Naive thymus-derived CD8-positive, alpha-beta T cell (primary cell): ENCODE measurements around the gene MOV10L1. TPM values are rescaled to one million over a fixed set of nuclear protein-coding genes. Genes with fewer than 3 reads are reported as not detected.
"Not testable (repeated sequence)": the region's sequence is repeated elsewhere in the genome, so short reads cannot be mapped to it uniquely, and the experiment has no call there.

ENCODE experiments used
- ATAC-seq, 2 donors: fragments of 150-1000 bp; cut with Tn5 transposase in 1 of 2; sonication (Bioruptor Pico), chemical (Tn5 transposase) in 1 of 2; 1 replicate in 1 of 2; 2 replicates in 1 of 2; pipeline ENCODE4 v1.10.0; 2021; ENCODE audit warnings: mild to moderate bottlenecking in 2 of 2, moderate library complexity in 2 of 2
- POLR2A ChIA-PET: fragments of 350-600 bp; sonication (Branson Sonifier 250); formaldehyde crosslinking; loops from one replicate; lab custom pipeline; 2021; ENCODE audit warnings: antibody characterized with exemption; lab: Charles Lee
- DNase-seq, 10 donors: peaks; one replicate each; pipeline versions ENCODE4 v3.0.0 to v3.0.0-alpha.2; 2020 to 2022
- H3K27ac Mint-ChIP-seq, 10 donors: one replicate each; pipeline ENCODE4 v1.8.0; 2020 to 2022; ENCODE audit warnings: mild to moderate bottlenecking in 10 of 10, mixed read lengths in 10 of 10, moderate library complexity in 4 of 10, inconsistent platforms in 1 of 10
- H3K27me3 Mint-ChIP-seq, 5 donors: one replicate each; pipeline ENCODE4 v1.8.0; 2021 to 2022; ENCODE audit warnings: mixed read lengths in 5 of 5
- H3K36me3 Mint-ChIP-seq, 3 donors: one replicate each; pipeline ENCODE4 v1.8.0; 2020 to 2022; ENCODE audit warnings: mixed read lengths in 3 of 3, mild to moderate bottlenecking in 2 of 3, inconsistent platforms in 1 of 3
- H3K4me1 Mint-ChIP-seq, 4 donors: one replicate each; pipeline ENCODE4 v1.8.0; 2021 to 2022; ENCODE audit warnings: mixed read lengths in 4 of 4
- H3K4me3 Mint-ChIP-seq, 10 donors: one replicate each; pipeline ENCODE4 v1.8.0; 2020 to 2022; ENCODE audit warnings: mild to moderate bottlenecking in 10 of 10, mixed read lengths in 10 of 10, moderate library complexity in 6 of 10, inconsistent platforms in 1 of 10
- H3K9me3 Mint-ChIP-seq, 9 donors: one replicate each; pipeline ENCODE4 v1.8.0; 2020 to 2022; ENCODE audit warnings: mixed read lengths in 9 of 9, mild to moderate bottlenecking in 3 of 9, inconsistent platforms in 1 of 9, moderate library complexity in 1 of 9
- polyA plus RNA-seq, 3 donors: library from polyadenylated mRNA; unstranded; fragments of 300-500 nt; fragmentation: Illumina TruSeq; gene quantifications; one replicate each; pipeline ENCODE4 v1.2.3, GENCODE V29; 2021
- total RNA-seq, 8 experiments: library from RNA in 2 of 8; stranded (reverse) in 2 of 8; gene quantifications; one replicate each; pipeline ENCODE4 v1.2.3 and lab custom pipeline; 2021 to 2026

The MOV10L1 gene
- total and polyA plus RNA-seq, 5 experiments from 2014 or later: not detected

GRCh38 chr22:50140615-50141014, 50.8 kb downstream of the MOV10L1 start:
- Mint-ChIP-seq H3K4me3 (no peak overlapping the region), H3K27me3 (peaks cover 5 to 15% (median 12%) of the 10 kb centered on the region in 5 donors), H3K27ac (no peak overlapping the region), H3K9me3 (no peaks in the 10 kb centered on the region), H3K36me3 (no peaks in the 10 kb centered on the region), H3K4me1 (no peaks in the 10 kb centered on the region)
- POLR2A ChIA-PET: no interaction called here
- DNase-seq: no peak
- ATAC-seq: no peak

DNA sequence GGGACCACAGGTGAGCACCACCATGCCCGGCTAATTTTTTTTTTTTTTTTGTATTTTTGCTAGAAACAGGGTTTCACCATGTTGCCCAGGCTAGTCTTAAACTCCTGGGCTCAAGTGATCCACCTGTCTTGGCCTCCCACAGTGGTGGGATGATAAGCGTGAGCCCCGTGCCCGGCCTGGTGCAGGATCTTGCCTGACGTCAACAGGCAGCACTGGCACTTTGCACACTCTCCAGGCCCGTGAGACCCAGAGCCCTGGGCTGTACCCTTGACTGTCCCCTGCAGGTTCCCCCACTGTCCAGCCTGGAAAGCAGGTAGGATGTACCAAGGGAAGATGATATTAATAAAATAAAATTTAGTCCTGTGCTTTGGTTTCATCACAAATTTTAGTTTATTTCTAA, 51.7 kb downstream of the MOV10L1 start:
- no peak for DNase-seq
- Mint-ChIP-seq H3K4me3 (no peak overlapping the region), H3K4me1 (no peaks in the 10 kb centered on the region), H3K27me3 (peaks cover under 1 to 10% (median 9%) of the 10 kb centered on the region in 5 donors), H3K27ac (no peak overlapping the region), H3K9me3 (no peaks in the 10 kb centered on the region), H3K36me3 (no peaks in the 10 kb centered on the region)
- POLR2A ChIA-PET: no interaction called here
- no peak for ATAC-seq

DNA sequence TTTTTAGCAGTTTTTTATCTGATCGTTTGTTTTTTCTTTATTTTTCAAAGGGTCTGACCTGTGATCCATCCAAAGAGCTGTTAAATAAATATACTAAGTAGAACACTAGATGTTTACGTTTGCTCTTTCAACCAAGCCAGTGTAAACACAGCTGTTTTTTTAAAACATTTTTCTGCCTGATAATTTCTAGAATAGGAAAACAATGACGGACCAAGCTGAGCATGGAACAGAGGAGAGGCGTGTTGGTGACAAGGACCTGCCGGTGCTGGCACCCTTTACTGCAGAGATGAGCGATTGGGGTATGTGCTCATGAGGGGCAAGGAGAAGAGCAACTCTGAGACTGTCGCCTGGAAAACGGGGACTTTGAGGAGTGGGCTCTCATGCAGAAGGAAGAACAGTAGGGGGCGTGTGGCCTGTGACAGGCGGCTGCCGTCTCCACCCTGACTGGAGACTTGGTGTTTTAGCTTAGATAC, 52.1 kb downstream of the MOV10L1 start:
- POLR2A ChIA-PET: no interaction called here
- H3K27ac Mint-ChIP-seq: no peak overlapping the region

GRCh38 chr22:50143096-50143495, 53.3 kb downstream of the MOV10L1 start:
- H3K9me3 Mint-ChIP-seq: no peaks in the 10 kb centered on the region
- no peak for ATAC-seq
- H3K27ac Mint-ChIP-seq: no peak overlapping the region
- H3K27me3 Mint-ChIP-seq: peaks cover 0 to 8% (median 3%) of the 10 kb centered on the region in 5 donors
- DNase-seq: no peak
- no peak overlapping the region for H3K4me3 Mint-ChIP-seq
- H3K36me3 Mint-ChIP-seq: no peaks in the 10 kb centered on the region
- H3K4me1 Mint-ChIP-seq: peaks cover 0 to 3% (median 0%) of the 10 kb centered on the region in 4 donors
- POLR2A ChIA-PET: no interaction called here

More for the DNA sequence above, 52.1 kb downstream of the MOV10L1 start:
- no peak for ATAC-seq
- H3K4me3 Mint-ChIP-seq: no peak overlapping the region
- H3K4me1 Mint-ChIP-seq: peaks cover 0 to 3% (median 0%) of the 10 kb centered on the region in 4 donors
- peaks cover 0 to 8% (median 7%) of the 10 kb centered on the region in 5 donors for H3K27me3 Mint-ChIP-seq
- no peak for DNase-seq
- no peaks in the 10 kb centered on the region for H3K9me3 Mint-ChIP-seq
- no peaks in the 10 kb centered on the region for H3K36me3 Mint-ChIP-seq

GRCh38 chr22:50144005-50144614, 54.3 kb downstream of the MOV10L1 start:
- H3K27me3 Mint-ChIP-seq: peaks cover 0 to 7% (median 3%) of the 10 kb centered on the region in 5 donors
- no peaks in the 10 kb centered on the region for H3K9me3 Mint-ChIP-seq
- peaks cover 0 to 3% (median under 1%) of the 10 kb centered on the region in 4 donors for H3K4me1 Mint-ChIP-seq
- DNase-seq: no peak
- H3K4me3 Mint-ChIP-seq: no peak overlapping the region
- H3K27ac Mint-ChIP-seq: no peak overlapping the region
- POLR2A ChIA-PET: no interaction called here
- H3K36me3 Mint-ChIP-seq: no peaks in the 10 kb centered on the region
- no peak for ATAC-seq

- H3K27me3 Mint-ChIP-seq: peaks cover 0 to 4% (median 3%) of the 10 kb centered on the region in 5 donors
- H3K4me3 Mint-ChIP-seq: no peak overlapping the region
- no peaks in the 10 kb centered on the region for H3K36me3 Mint-ChIP-seq
- peaks cover 3 to 7% (median 5%) of the 10 kb centered on the region in 4 donors for H3K4me1 Mint-ChIP-seq
- no peaks in the 10 kb centered on the region for H3K9me3 Mint-ChIP-seq
- H3K27ac Mint-ChIP-seq: peak overlapping the region in 1 of 10 donors; percentile 62
- POLR2A ChIA-PET: no interaction called here
- no peak for ATAC-seq
- DNase-seq: no peak
These were observed 56.1 kb downstream of the MOV10L1 start for GRCh38 chr22:50145721-50146438.

GRCh38 chr22:50146439-50147238, 56.8 kb downstream of the MOV10L1 start:
- Mint-ChIP-seq H3K27me3 (peaks cover 0 to 4% (median 3%) of the 10 kb centered on the region in 5 donors), H3K4me3 (no peak overlapping the region), H3K9me3 (no peaks in the 10 kb centered on the region), H3K36me3 (no peaks in the 10 kb centered on the region), H3K27ac (peak overlapping the region in 3 of 10 donors; percentile 12 to 77 (median 60)), H3K4me1 (peaks cover 3 to 7% (median 5%) of the 10 kb centered on the region in 4 donors)
- ATAC-seq (no peak), DNase-seq (no peak)
- POLR2A ChIA-PET: no interaction called here

DNA sequence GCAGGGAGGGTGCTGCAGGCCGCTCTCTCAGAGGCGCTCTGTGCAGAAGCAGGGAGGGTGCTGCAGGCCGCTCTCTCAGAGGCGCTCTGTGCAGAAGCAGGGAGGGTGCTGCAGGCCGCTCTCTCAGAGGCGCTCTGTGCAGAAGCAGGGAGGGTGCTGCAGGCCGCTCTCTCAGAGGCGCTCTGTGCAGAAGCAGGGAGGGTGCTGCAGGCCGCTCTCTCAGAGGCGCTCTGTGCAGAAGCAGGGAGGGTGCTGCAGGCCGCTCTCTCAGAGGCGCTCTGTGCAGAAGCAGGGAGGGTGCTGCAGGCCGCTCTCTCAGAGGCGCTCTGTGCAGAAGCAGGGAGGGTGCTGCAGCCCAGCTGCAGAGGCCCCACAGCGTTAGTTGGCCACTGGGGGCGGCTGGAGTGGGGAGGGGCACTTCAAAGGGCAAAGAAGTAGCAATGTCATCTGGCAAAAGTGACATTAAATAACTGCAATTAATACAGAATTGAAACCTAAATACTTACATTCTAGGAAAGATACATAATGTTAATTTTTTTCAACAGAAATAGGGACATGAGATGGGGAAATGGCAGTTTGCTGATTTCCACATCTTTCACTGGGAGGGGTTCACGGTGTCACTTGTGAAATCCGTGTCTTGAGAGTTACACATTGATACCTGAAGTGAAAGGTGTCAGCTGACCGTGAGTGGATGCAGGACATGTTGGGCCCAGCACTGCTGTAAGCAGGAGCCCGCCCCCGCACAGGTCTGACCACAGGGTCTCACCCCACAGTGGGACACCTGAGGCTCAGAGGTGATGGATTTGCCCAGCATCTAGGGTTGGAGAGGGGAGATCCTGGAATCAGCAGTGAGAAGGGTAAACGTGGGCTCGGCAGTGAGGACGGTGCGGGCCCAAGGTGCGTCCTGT, 57.7 kb downstream of the MOV10L1 start:
- H3K36me3 Mint-ChIP-seq, H3K4me1 Mint-ChIP-seq, H3K9me3 Mint-ChIP-seq, H3K27ac Mint-ChIP-seq, POLR2A ChIA-PET, H3K27me3 Mint-ChIP-seq, H3K4me3 Mint-ChIP-seq, DNase-seq, ATAC-seq: not testable (repeated sequence)

- H3K36me3 Mint-ChIP-seq: no peaks in the 10 kb centered on the region
- POLR2A ChIA-PET: interaction anchor here (0.6 kb wide), 1 partner anchor 25 kb away, joined by 3 read pairs; no protein-coding TSS in a partner anchor
- peaks cover 0 to 3% (median 0%) of the 10 kb centered on the region in 5 donors for H3K27me3 Mint-ChIP-seq
- H3K27ac Mint-ChIP-seq: no peak overlapping the region
- no peak for ATAC-seq
- H3K4me3 Mint-ChIP-seq: no peak overlapping the region
- H3K4me1 Mint-ChIP-seq: peaks cover 3 to 7% (median 5%) of the 10 kb centered on the region in 4 donors
- DNase-seq: no peak
- H3K9me3 Mint-ChIP-seq: no peaks in the 10 kb centered on the region
These were observed 58.3 kb downstream of the MOV10L1 start for GRCh38 chr22:50148166-50148500.

GRCh38 chr22:50148991-50149721, 59.4 kb downstream of the MOV10L1 start:
- DNase-seq (peak; percentile 53 to 84 (median 72)), ATAC-seq (peak; percentile 99 to 100)
- H3K4me1 Mint-ChIP-seq: peaks cover 3 to 7% (median 5%) of the 10 kb centered on the region in 4 donors
- H3K27me3 Mint-ChIP-seq: peaks cover 0 to 3% (median 0%) of the 10 kb centered on the region in 5 donors
- no peaks in the 10 kb centered on the region for H3K36me3 Mint-ChIP-seq
- POLR2A ChIA-PET: interaction anchor here (0.6 to 1.4 kb wide), 5 partner anchors 35 to 217 kb away, joined by 3 to 4 read pairs (median 3); no protein-coding TSS in a partner anchor
- no peak overlapping the region for H3K4me3 Mint-ChIP-seq
- H3K27ac Mint-ChIP-seq: peak overlapping the region in 1 of 10 donors; percentile 75
- no peaks in the 10 kb centered on the region for H3K9me3 Mint-ChIP-seq
